HG03097 (cell line): ENCODE data around the gene DUSP18.
"Not testable (repeated sequence)": the region's sequence is repeated elsewhere in the genome, so short reads cannot be mapped to it uniquely, and the experiment has no call there.

Experiments used
- ATAC-seq: cut with Tn5 transposase; IDR thresholded peaks from one replicate; pipeline ENCODE4 v1.9.1; 2021; ENCODE audit not compliant: unreplicated experiment, low FRiP score

Gene DUSP18

GRCh38 chr22:30679895-30680690, 12.4 kb upstream of the DUSP18 start:
- ATAC-seq = not testable (repeated sequence)

- ATAC-seq = not testable (repeated sequence)
These were observed 8.9 kb upstream of the DUSP18 start for GRCh38 chr22:30676565-30676964.

- ATAC-seq = no peak
These were observed 7.8 kb upstream of the DUSP18 start for GRCh38 chr22:30675436-30675835.

GRCh38 chr22:30674482-30674881, 6.8 kb upstream of the DUSP18 start:
- ATAC-seq = no peak

DNA sequence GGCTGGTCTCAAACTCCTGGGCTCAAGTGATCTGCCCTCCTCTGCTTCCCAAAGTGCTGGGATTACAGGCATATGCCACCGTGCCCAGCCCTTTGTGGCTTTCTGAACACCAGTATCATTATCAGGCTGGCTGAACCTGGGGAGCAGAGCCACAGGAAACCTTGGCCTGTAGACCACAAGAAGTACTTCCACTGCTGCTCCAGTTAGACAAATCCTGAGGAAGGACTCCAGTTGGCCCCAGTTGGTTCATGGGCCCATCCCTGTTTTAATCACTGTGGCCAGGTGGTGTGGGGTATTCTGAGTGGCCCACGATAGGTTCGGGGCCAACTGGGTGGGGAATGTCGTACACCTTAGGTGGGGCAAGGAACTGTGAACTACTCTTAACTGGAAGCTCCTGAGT, 5.5 kb upstream of the DUSP18 start:
- no peak for ATAC-seq

- no peak for ATAC-seq
These were observed 3.4 kb upstream of the DUSP18 start for GRCh38 chr22:30671071-30671470.

- ATAC-seq = no peak
These were observed 673 bp upstream of the DUSP18 start for GRCh38 chr22:30668386-30668710.

DNA sequence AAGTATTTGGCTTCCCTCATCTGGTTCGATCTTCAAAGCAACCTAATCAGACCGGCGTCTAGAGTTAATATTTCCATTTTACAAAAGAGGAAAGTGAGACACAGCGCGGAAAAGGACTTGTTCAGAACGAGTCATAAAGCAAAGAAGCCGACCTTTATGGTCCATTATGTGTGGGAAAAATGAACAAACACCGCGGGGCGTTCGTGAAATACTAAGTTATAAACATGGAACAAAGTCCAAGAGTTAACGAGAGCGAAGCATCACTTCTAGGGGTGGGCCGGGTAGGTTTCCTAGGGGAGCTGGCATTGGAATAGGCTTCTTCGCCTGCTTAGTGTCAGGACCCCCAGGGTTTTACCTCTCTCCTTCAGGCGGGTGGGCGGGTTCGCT, 575 bp downstream of the DUSP18 start:
- peak; percentile 1 for ATAC-seq

GRCh38 chr22:30665786-30666185, 1.9 kb downstream of the DUSP18 start:
- ATAC-seq = no peak

GRCh38 chr22:30665266-30665665, 2.4 kb downstream of the DUSP18 start:
- ATAC-seq = no peak

GRCh38 chr22:30664798-30665197, 2.9 kb downstream of the DUSP18 start:
- no peak for ATAC-seq

DNA sequence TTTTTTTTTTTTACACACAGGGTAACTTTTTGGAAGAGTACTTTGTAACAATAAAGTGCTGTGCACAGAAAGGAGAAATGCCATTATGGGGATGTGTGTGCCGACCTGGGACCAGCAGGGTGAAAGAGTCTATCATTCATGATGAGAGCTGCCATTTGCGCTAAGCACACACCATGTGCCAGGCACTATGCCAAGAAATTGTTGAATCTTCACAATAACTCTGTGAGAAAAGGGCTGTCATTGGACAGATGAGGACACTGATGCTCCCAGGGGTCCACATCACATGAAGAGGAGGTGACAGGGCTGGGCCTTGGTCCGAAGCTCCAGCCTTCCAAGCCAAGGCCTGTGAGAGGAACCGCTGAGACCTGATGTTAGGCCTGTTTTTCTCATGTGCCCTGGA, 5.6 kb downstream of the DUSP18 start:
- ATAC-seq = no peak

- ATAC-seq = no peak
These were observed 12.1 kb downstream of the DUSP18 start for GRCh38 chr22:30655532-30655931.

DNA sequence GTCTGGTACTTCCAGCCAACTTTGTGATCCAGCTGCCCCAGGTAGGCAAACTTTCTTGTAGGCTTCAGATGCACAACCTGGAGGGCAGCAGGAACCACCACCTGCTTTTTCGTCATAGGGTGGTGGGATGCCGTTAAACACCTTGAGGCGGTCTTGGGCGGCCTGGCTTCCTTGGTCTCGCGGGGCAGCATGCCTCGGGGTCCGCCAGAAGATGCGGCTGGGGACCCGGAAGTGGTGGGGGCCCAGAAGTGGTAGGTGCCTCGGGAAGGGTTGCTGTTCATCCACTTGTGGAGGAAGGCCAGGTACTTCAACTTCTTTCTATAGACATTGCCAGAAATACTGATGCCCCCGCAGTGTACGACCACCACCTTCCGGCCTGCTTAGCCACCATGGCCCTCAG, 13.3 kb downstream of the DUSP18 start:
- ATAC-seq = no peak

GRCh38 chr22:30652852-30653251, 14.8 kb downstream of the DUSP18 start:
- no peak for ATAC-seq

DNA sequence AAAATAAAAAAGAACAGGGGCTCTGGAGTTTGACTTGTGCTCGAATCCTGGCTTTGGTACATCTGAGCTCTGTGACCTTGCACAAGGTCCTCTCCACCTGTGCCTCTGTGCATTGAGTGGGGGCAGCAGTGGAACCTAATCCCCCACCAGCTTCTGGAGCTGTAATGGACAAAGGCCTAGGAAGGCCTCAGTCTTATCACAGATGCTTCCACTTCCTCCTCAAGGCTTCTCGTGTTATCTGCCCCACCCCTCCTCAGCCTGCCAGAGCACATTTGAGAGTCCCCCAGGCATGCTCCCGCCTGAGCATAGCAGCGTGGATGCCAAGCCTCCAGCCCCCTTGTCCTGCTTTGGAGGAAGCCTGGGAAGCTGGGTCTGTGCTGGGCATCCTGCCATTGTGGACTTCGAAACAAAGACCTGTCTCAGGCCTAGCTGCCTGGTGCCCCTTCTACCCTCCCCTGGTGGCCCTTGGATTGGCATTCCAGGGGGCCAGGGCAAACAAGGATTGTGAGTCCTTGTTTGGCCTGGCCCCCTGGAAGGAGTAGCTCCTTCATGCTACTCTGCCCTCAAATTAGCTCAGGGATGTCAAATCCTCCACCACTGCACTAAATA, 17.1 kb downstream of the DUSP18 start:
- no peak for ATAC-seq

DNA sequence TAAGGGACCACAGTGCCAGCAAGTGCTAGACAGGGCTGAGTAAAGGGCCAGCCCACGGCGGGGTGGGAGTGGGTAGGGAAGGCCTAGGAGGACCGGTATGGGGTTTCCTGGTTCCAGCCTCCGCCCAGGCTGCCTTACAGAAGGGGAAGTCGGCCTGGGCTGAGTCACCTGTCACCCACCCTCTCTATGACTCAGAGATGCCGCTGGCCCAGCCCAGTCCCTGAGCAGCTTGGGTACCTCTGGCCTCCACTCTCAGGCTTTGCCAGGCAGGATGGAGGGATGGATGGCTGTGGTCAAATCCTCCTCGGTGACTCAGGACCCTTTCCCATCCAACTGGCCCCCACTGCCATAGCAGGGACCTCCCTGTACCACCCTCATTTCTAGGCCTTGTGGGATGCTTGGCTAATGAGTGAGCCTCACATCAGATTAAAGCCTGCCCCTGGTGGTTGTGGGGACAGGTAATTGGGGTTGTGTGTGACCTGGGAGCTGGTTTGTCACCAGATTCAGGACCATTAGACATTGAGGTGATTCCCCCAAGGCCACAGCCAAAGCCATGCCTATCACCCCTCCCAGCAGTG, 18.2 kb downstream of the DUSP18 start:
- no peak for ATAC-seq

DNA sequence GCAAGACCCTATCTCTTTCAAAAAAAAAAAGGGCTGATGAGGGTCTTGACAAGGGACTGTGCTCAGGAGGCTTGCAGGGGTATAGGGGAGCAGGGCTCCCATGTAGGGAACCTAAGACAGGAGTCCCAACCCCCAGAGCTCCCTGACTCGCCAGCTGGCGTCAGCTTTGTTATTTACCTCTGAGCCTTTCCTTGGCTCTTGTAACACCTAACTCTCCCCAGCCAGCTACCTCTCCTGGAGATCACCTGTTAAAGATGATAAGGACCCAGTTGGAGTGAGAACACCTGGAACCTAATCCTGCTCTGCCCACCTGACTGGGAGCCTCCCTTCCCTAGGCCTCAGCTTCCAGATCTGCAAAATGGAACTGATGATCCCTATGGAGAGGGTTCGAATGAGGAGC, 18.9 kb downstream of the DUSP18 start:
- ATAC-seq = no peak

GRCh38 chr22:30647536-30647935, 20.1 kb downstream of the DUSP18 start:
- ATAC-seq = no peak

- no peak for ATAC-seq
These were observed 21.0 kb downstream of the DUSP18 start for GRCh38 chr22:30646518-30647160.

GRCh38 chr22:30643055-30643875, 24.4 kb downstream of the DUSP18 start:
- no peak for ATAC-seq
